ENCODE results near the gene PTGFRN. TPM values are rescaled to one million over a fixed set of nuclear protein-coding genes. Genes with fewer than 3 reads are reported as not detected.

The PTGFRN gene
- total RNA-seq, 1 donor from 2014 or later, result 106 TPM

DNA sequence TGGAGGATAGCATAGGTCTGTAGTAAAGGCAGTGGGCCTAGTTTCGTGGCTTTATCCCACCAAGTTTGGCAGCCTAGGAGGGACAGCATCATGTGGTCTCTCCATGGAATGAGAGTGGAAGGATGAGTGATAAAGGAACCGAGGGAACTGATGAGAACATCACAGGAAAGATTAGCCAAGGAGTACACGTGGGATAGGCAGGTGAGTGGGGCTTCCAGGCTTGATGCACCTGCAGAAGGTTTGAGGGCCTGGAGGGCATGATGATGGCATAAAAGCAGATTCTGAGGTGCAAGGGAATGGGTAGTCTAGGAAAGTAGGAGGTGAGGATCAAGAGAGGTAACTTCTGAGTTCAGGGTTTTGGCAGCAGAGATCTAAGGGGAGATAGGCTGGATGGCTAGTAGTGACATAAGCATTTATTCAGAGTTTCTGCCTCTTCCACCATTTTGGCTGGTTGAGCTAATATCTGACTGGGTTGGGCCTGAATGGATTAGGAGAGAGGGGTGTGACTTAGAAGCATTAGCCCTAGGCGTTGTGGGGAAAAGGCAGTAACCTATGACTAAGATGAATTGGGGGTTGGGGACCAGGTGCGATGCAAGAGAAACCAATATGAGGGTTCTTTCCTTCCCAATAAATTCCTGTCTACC is 9.1 kb downstream of the PTGFRN start:
- H3K4me3 Mint-ChIP-seq, result no peak overlapping the region
- H3K36me3 Mint-ChIP-seq, result peaks cover 4% of the 10 kb centered on the region
- H3K9me3 Mint-ChIP-seq, result no peaks in the 10 kb centered on the region
- TF ChIP-seq, protein P1, sequence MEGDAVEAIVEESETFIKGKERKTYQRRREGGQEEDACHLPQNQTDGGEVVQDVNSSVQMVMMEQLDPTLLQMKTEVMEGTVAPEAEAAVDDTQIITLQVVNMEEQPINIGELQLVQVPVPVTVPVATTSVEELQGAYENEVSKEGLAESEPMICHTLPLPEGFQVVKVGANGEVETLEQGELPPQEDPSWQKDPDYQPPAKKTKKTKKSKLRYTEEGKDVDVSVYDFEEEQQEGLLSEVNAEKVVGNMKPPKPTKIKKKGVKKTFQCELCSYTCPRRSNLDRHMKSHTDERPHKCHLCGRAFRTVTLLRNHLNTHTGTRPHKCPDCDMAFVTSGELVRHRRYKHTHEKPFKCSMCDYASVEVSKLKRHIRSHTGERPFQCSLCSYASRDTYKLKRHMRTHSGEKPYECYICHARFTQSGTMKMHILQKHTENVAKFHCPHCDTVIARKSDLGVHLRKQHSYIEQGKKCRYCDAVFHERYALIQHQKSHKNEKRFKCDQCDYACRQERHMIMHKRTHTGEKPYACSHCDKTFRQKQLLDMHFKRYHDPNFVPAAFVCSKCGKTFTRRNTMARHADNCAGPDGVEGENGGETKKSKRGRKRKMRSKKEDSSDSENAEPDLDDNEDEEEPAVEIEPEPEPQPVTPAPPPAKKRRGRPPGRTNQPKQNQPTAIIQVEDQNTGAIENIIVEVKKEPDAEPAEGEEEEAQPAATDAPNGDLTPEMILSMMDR (IDR thresholded peaks at IDR 0.05; ENCODE audit: unreplicated experiment), result no peak
- no peak overlapping the region for H3K27ac Mint-ChIP-seq
- H3K4me1 Mint-ChIP-seq, result peaks cover 8% of the 10 kb centered on the region
- no peaks in the 10 kb centered on the region for H3K27me3 Mint-ChIP-seq (ENCODE audit: low read depth)
- DNase-seq (ENCODE audit: low spot score in 2 of 2, unreplicated experiment in 2 of 2), result no peak

DNA sequence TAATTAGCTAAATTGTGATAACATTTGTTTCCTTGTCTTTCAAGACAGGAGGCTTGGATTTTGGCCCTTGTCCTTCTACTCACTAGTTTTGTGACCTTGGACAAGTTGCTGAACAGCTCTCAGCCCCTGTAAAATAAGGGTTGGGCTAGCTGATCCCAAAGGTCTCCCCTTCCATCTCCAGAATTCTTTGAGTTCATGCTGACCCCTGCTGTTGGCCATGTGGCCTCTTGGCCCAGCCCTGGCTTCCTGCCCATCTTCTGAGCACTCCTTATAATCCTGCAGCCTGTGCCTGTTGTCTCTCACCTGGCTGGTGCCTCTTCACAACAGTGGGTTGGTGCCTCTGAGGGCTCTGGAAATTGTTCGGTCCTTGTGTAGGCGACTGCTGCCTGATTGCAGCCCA is 10.1 kb downstream of the PTGFRN start:
- Mint-ChIP-seq H3K27me3 (ENCODE audit: low read depth) (no peaks in the 10 kb centered on the region), H3K36me3 (peaks cover 4% of the 10 kb centered on the region), H3K9me3 (no peaks in the 10 kb centered on the region), H3K4me3 (no peak overlapping the region), H3K27ac (no peak overlapping the region), H3K4me1 (peaks cover 8% of the 10 kb centered on the region)
- TF ChIP-seq, protein P1 (IDR thresholded peaks at IDR 0.05; ENCODE audit: unreplicated experiment), result no peak
- no peak for DNase-seq (ENCODE audit: low spot score in 2 of 2, unreplicated experiment in 2 of 2)

DNA sequence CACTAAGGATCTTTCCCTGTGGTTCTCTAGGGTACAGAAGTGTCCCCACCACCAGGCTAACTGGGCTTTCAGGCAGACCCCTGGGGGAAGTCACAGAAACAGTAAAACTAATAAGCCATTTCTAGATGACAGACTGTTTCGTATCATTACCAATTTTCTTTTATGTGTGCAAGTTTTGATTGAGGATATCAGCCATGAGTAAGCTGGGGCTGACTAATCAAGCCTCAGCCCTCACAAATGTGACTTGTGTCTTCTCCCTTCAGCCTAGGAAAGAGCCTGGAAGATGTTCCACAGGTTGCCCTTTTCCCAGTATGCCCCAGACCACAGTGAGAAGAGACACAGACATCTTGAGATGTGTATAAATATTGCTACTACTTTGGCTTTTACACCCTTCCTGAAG is 10.5 kb downstream of the PTGFRN start:
- Mint-ChIP-seq H3K27ac (no peak overlapping the region), H3K4me1 (peaks cover 4% of the 10 kb centered on the region), H3K9me3 (no peaks in the 10 kb centered on the region), H3K4me3 (no peak overlapping the region), H3K27me3 (ENCODE audit: low read depth) (no peaks in the 10 kb centered on the region), H3K36me3 (peaks cover 4% of the 10 kb centered on the region)
- TF ChIP-seq, protein P1 (IDR thresholded peaks at IDR 0.05; ENCODE audit: unreplicated experiment), result no peak
- no peak for DNase-seq (ENCODE audit: low spot score in 2 of 2, unreplicated experiment in 2 of 2)

DNA sequence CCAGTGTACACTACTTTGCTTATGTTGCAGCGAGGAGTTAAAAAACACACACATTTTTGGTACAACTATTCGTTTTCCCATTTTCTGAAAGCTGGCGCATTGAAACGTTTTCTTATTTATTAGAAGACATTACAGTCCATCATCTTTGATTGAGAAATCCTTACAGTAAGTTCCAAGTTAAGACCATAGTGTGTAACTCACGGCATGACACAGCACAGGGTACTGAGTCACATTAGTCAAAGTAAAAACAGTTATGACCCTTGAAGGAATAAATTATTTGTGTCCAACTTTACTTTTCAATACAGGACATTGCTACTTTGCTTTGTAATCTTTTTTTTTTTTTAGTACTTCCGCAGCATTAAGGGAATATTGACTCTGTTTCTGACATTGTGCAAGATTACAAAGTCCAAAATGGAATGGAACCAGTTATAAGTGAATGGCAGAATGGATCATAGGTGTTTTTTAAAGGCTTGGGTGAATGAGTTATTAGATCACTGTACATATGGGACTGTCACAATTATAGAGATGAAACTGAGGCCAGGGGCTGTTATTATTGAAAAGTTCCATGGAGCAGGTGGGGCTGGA is 11.7 kb downstream of the PTGFRN start:
- no peak for DNase-seq (ENCODE audit: low spot score in 2 of 2, unreplicated experiment in 2 of 2)

DNA sequence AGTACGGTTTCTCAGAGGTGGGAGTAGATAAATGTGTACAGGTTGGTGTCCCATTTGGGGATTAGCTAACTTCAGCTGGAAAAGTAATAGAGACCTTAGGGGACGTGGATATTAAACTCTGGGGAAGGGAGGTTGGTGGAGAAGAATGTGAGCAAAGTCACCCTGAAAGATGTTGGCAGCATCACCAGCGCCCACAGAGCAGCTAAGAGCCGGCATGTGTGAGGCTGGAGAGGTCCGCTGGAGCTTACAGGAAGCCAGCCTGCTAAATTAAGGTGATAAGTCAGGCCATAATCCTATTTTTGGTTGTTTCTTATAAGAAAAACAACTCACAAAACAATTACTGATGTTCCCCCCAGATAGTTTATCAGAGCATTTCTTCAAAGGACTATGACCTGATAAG is 12.2 kb downstream of the PTGFRN start:
- TF ChIP-seq, protein P1 (IDR thresholded peaks at IDR 0.05; ENCODE audit: unreplicated experiment), result no peak
- H3K27me3 Mint-ChIP-seq (ENCODE audit: low read depth), result no peaks in the 10 kb centered on the region
- peaks cover 4% of the 10 kb centered on the region for H3K4me1 Mint-ChIP-seq
- H3K36me3 Mint-ChIP-seq, result peaks cover 4% of the 10 kb centered on the region
- DNase-seq (ENCODE audit: low spot score in 2 of 2, unreplicated experiment in 2 of 2), result no peak
- no peak overlapping the region for H3K4me3 Mint-ChIP-seq
- no peaks in the 10 kb centered on the region for H3K9me3 Mint-ChIP-seq
- no peak overlapping the region for H3K27ac Mint-ChIP-seq

More for the DNA sequence above, 11.7 kb downstream of the PTGFRN start:
- Mint-ChIP-seq H3K36me3 (peaks cover 4% of the 10 kb centered on the region), H3K27me3 (ENCODE audit: low read depth) (no peaks in the 10 kb centered on the region), H3K4me3 (no peak overlapping the region), H3K9me3 (no peaks in the 10 kb centered on the region), H3K4me1 (peaks cover 4% of the 10 kb centered on the region), H3K27ac (no peak overlapping the region)
- TF ChIP-seq, protein P1 (IDR thresholded peaks at IDR 0.05; ENCODE audit: unreplicated experiment), result no peak
